ENCODE results near the gene PDE9A. TPM values are rescaled to one million over a fixed set of nuclear protein-coding genes. Genes with fewer than 3 reads are reported as not detected.
A peak's percentile ranks its signal among the peaks of the same experiment; 100 is the strongest.

PDE9A gene
- total RNA-seq, 1 experiment from 2014 or later: 8.4 TPM

DNA sequence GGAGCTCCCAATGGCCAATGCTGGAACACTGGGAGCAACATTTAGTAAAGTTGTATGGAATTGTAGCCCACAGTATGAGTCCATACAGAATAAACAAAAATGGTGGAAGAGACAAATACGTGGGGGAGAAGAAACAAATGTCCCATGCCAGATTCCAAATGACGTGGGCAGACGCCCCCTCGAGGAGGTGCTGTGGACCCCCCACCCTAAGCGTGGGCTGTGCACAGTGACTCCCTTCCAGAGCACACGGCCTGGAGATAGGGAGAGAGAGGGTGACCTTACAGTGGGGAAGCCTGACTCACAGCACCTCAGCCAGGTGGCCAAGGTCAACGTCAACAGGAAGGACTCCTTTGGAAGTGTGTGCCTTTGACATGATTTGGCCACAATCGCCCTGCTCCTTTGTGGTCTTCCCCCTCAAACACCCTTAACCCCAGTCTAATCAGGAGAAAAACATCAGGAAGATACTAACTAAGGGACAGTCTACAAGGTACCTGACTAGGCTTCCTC is 13.7 kb upstream of the PDE9A start:
- POLR2A ChIA-PET (ENCODE audit: unreplicated experiment): no interaction called here
- Histone ChIP-seq H3K27me3 (ENCODE audit: insufficient read depth, low read depth) (no peaks in the 10 kb centered on the region), H2AFZ (no peak overlapping the region), H3K27ac (no peak overlapping the region), H3F3A (ENCODE audit: insufficient read depth, low read depth) (peaks cover 12% of the 10 kb centered on the region; the same call in 1 of the 2 replicates), H3K4me1 (replicated peaks; ENCODE audit: insufficient read depth) (peaks cover 25% of the 10 kb centered on the region), H3K36me3 (ENCODE audit: low read depth) (no peaks in the 10 kb centered on the region), H4K20me1 (ENCODE audit: insufficient read depth) (no peaks in the 10 kb centered on the region), H3K4me3 (no peak overlapping the region), H3K9me2 (ENCODE audit: insufficient read depth) (no peaks in the 10 kb centered on the region), H3K79me2 (ENCODE audit: low read depth) (no peaks in the 10 kb centered on the region), H3K4me2 (no peak overlapping the region), H3K9me3 (ENCODE audit: insufficient read depth, low read depth) (no peaks in the 10 kb centered on the region)
- CTCF ChIA-PET: interaction anchor here (0.6 kb wide), 1 partner anchor 183 kb away, joined by 8 read pairs; no protein-coding TSS in a partner anchor
- intact Hi-C loops (cut with micrococcal nuclease; ENCODE audit: unreplicated experiment): no loop called here
- BruUV-seq (replicated peaks): no TSS peak
- DNase-seq: no peak
- TF ChIP-seq EZH2 (IDR thresholded peaks at IDR 0.05; ENCODE audit: low read depth): no peak
- TF ChIP-seq, protein P1, sequence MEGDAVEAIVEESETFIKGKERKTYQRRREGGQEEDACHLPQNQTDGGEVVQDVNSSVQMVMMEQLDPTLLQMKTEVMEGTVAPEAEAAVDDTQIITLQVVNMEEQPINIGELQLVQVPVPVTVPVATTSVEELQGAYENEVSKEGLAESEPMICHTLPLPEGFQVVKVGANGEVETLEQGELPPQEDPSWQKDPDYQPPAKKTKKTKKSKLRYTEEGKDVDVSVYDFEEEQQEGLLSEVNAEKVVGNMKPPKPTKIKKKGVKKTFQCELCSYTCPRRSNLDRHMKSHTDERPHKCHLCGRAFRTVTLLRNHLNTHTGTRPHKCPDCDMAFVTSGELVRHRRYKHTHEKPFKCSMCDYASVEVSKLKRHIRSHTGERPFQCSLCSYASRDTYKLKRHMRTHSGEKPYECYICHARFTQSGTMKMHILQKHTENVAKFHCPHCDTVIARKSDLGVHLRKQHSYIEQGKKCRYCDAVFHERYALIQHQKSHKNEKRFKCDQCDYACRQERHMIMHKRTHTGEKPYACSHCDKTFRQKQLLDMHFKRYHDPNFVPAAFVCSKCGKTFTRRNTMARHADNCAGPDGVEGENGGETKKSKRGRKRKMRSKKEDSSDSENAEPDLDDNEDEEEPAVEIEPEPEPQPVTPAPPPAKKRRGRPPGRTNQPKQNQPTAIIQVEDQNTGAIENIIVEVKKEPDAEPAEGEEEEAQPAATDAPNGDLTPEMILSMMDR (conservative IDR thresholded peaks at IDR 0.05): no peak

DNA sequence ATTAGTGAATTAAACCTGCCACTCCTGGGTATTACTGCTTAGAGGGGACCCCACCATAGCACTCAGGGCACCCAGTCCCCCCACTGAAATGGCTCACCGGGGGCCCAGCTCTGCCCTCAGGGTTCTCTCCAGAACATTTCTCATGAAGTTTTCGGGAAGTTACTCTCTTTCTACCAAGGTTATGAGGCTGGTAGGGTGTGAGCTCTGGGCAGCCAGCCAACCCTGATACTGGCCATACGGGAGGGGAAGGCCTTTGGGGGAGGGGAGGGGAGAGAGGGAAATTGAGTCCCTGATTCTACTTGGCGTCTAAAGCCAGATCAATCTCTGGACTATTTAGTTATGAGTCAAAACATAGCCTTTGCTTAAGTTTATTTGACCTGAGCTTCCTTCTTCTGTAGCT is 12.9 kb upstream of the PDE9A start:
- BruUV-seq (replicated peaks): no TSS peak
- Histone ChIP-seq H3K9me3 (ENCODE audit: insufficient read depth, low read depth) (no peaks in the 10 kb centered on the region), H3F3A (ENCODE audit: insufficient read depth, low read depth) (peaks cover 12% of the 10 kb centered on the region; the same call in 1 of the 2 replicates), H3K79me2 (ENCODE audit: low read depth) (no peaks in the 10 kb centered on the region), H3K4me3 (no peak overlapping the region), H3K36me3 (ENCODE audit: low read depth) (no peaks in the 10 kb centered on the region), H3K27ac (no peak overlapping the region), H3K27me3 (ENCODE audit: insufficient read depth, low read depth) (no peaks in the 10 kb centered on the region), H3K4me1 (replicated peaks; ENCODE audit: insufficient read depth) (peaks cover 25% of the 10 kb centered on the region), H2AFZ (no peak overlapping the region), H3K4me2 (0 out of 2 replicates have a peak overlapping the region, but pooled peaks have one; percentile 23), H3K9me2 (ENCODE audit: insufficient read depth) (no peaks in the 10 kb centered on the region), H4K20me1 (ENCODE audit: insufficient read depth) (no peaks in the 10 kb centered on the region)
- TF ChIP-seq, protein P1 (conservative IDR thresholded peaks at IDR 0.05): no peak
- no peak for TF ChIP-seq EZH2 (IDR thresholded peaks at IDR 0.05; ENCODE audit: low read depth)
- intact Hi-C loops (cut with micrococcal nuclease; ENCODE audit: unreplicated experiment): no loop called here
- ChIA-PET CTCF (interaction anchor here (0.6 kb wide), 1 partner anchor 182 kb away, joined by 8 read pairs; no protein-coding TSS in a partner anchor), POLR2A (ENCODE audit: unreplicated experiment) (no interaction called here)
- DNase-seq: no peak

DNA sequence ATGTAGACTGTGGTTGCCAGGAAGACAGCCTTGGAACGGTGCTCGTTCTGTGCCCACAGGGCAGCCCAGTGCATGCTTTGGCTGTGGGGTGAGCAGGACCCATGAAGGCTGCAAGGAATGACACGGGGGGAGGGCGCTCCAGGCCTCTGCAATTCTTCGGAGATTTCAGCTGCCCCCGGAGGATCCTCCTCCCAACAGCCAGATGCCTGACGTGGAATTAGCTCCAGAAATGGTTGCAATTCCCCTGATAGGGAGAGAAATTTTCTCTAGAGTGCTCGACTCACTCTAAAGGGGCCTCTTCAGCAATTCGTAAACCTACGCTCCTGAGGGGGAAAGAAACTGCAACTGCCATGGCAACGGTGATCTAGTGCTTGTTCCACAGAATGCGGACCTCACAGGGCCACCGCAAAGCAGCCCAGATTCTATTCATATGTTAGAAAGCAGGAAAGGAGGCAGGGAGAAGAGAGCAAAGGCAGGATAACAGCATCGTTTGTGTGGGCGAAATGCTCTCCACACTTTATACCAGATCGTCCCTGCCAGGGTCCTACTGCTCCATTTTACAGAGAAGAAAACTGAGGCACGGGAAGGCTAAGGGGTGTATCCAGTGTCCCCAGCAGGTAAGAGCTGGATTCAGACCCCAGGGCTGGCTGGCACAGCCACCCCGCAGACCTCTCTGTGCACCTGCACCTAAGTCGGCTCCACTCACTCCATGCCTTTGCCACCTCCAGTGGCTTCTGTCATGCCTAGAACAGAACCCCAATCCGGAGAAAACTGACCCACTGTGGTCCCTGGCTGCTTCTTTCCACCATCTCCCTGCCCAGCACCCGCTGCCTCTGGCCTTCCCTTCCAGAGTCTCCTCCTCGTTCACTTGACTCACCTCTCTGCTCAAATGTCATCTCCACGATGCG is 11.9 kb upstream of the PDE9A start:
- TF ChIP-seq, protein P1 (conservative IDR thresholded peaks at IDR 0.05): no peak
- TF ChIP-seq EZH2 (IDR thresholded peaks at IDR 0.05; ENCODE audit: low read depth): no peak
- no peaks in the 10 kb centered on the region for H3K9me2 ChIP-seq (ENCODE audit: insufficient read depth)
- intact Hi-C loops (cut with micrococcal nuclease; ENCODE audit: unreplicated experiment): no loop called here
- H3K9me3 ChIP-seq (ENCODE audit: insufficient read depth, low read depth): no peaks in the 10 kb centered on the region
- no peak overlapping the region for H2AFZ ChIP-seq
- no peaks in the 10 kb centered on the region for H3K36me3 ChIP-seq (ENCODE audit: low read depth)
- no peak overlapping the region for H3K4me2 ChIP-seq
- no peaks in the 10 kb centered on the region for H3K79me2 ChIP-seq (ENCODE audit: low read depth)
- POLR2A ChIA-PET (ENCODE audit: unreplicated experiment): no interaction called here
- no TSS peak for BruUV-seq (replicated peaks)
- H3K4me1 ChIP-seq (replicated peaks; ENCODE audit: insufficient read depth): peaks cover 16% of the 10 kb centered on the region
- H3K4me3 ChIP-seq: no peak overlapping the region
- CTCF ChIA-PET: no interaction called here
- H4K20me1 ChIP-seq (ENCODE audit: insufficient read depth): no peaks in the 10 kb centered on the region
- H3K27me3 ChIP-seq (ENCODE audit: insufficient read depth, low read depth): no peaks in the 10 kb centered on the region
- no peak overlapping the region for H3K27ac ChIP-seq
- DNase-seq: no peak
- H3F3A ChIP-seq (ENCODE audit: insufficient read depth, low read depth): peaks cover 4% of the 10 kb centered on the region; the same call in 1 of the 2 replicates
